Caco-2 (cell line): ENCODE results near the gene ZNF552. TPM values are rescaled to one million over a fixed set of nuclear protein-coding genes. Genes with fewer than 3 reads are reported as not detected.
"Not testable (repeated sequence)": the region's sequence is repeated elsewhere in the genome, so short reads cannot be mapped to it uniquely, and the experiment has no call there.

Source experiments
- Bru-seq: library from RNA; stranded (reverse); fragments of 400-500 nt; gene quantifications from one replicate; lab custom pipeline; 2021; lab: Mats Ljungman, UMichigan
- BruChase-seq, 2 experiments: library from RNA; stranded (reverse); fragments of 400-500 nt; gene quantifications; one replicate each; lab custom pipeline; 2021; lab: Mats Ljungman, UMichigan
- BruUV-seq: library from RNA; stranded (reverse); fragments of 400-500 nt; replicated peaks from 2 replicates; lab custom pipeline; 2021; lab: Mats Ljungman, UMichigan
- CTCF ChIA-PET: fragments of 300-600 bp; sonication (Branson Sonifier 250); formaldehyde crosslinking; loops from one replicate; lab custom pipeline; 2022; ENCODE audit warnings: antibody characterized with exemption; lab: Charles Lee
- POLR2A ChIA-PET: fragments of 300-600 bp; sonication (Branson Sonifier 250); formaldehyde crosslinking; loops from one replicate; lab custom pipeline; 2022; ENCODE audit warnings: antibody characterized with exemption; lab: Charles Lee
- DNase-seq, 2 experiments: peaks; one replicate each; pipeline versions ENCODE4 v3.0.0 to v3.0.0-alpha.2; 2020 to 2022
- H3K27me3 ChIP-seq: replicated peaks from 2 replicates; pipeline ENCODE4 v1.6.0; 2011; ENCODE audit warnings: low read length; ENCODE audit not compliant: control insufficient read depth, insufficient read depth
- H3K36me3 ChIP-seq: 2 replicates; pipeline ENCODE4 v1.5.1; 2011; ENCODE audit warnings: low read length; ENCODE audit not compliant: control insufficient read depth, insufficient read depth
- H3K4me1 ChIP-seq: fragments of 250-450 bp; sonication (Bioruptor Pico); 2 replicates; pipeline ENCODE4 v1.5.1; 2020; ENCODE audit warnings: mild to moderate bottlenecking
- H3K4me3 ChIP-seq: 2 replicates; pipeline ENCODE4 v1.5.1; 2011; ENCODE audit warnings: low read depth, mild to moderate bottlenecking, control low read depth, low read length
- H3K9me3 ChIP-seq: fragments of 250-450 bp; sonication (Bioruptor Pico); 2 replicates; pipeline ENCODE4 v1.5.1; 2020; ENCODE audit warnings: mild to moderate bottlenecking, moderate library complexity
- H3K27ac Mint-ChIP-seq: one replicate; pipeline ENCODE4 v1.8.0; 2022; ENCODE audit warnings: mixed read lengths; ENCODE audit not compliant: unreplicated experiment
- H3K27me3 Mint-ChIP-seq: one replicate; pipeline ENCODE4 v1.8.0; 2022; ENCODE audit warnings: mixed read lengths; ENCODE audit not compliant: insufficient read depth, unreplicated experiment
- H3K36me3 Mint-ChIP-seq: one replicate; pipeline ENCODE4 v1.8.0; 2022; ENCODE audit warnings: mild to moderate bottlenecking, mixed read lengths; ENCODE audit not compliant: insufficient read depth, unreplicated experiment
- H3K4me1 Mint-ChIP-seq: one replicate; pipeline ENCODE4 v1.8.0; 2022; ENCODE audit warnings: low read depth, mixed read lengths; ENCODE audit not compliant: unreplicated experiment
- H3K4me3 Mint-ChIP-seq: one replicate; pipeline ENCODE4 v1.8.0; 2022; ENCODE audit warnings: mild to moderate bottlenecking, moderate library complexity, mixed read lengths; ENCODE audit not compliant: unreplicated experiment
- H3K9me3 Mint-ChIP-seq: one replicate; pipeline ENCODE4 v1.8.0; 2022; ENCODE audit warnings: mixed read lengths; ENCODE audit not compliant: unreplicated experiment
- CTCF ChIP-seq, 2 experiments: fragments of 200-600 bp in 1 of 2; IDR thresholded peaks; 1 replicate in 1 of 2; 2 replicates in 1 of 2; pipeline versions ENCODE4 v1.5.1 to v1.8.0; 2011 to 2022; ENCODE audit warnings: antibody characterized with exemption in 1 of 2, control low read depth in 1 of 2, inconsistent platforms in 1 of 2, low read depth in 1 of 2, low read length in 1 of 2, mild to moderate bottlenecking in 1 of 2, moderate library complexity in 1 of 2; ENCODE audit not compliant: insufficient read depth in 1 of 2, severe bottlenecking in 1 of 2, unreplicated experiment in 1 of 2
- intact Hi-C: fragments of 100-400 bp; cut with micrococcal nuclease; formaldehyde crosslinking; loops from one replicate; pipeline ENCODE4 v1.10.0; 2022; ENCODE audit not compliant: unreplicated experiment
- long read RNA-seq: library from polyadenylated mRNA; stranded (forward); transcript quantifications from one replicate; pipeline ENCODE4 v2.0.0, GENCODE V29; 2022
- total RNA-seq: library from RNA; stranded (reverse); gene quantifications from 2 replicates; pipeline ENCODE4 v1.2.3, GENCODE V29; 2022

The ZNF552 gene
- 38.6 and 48.2 TPM in 2 replicates for total RNA-seq
- Bru-seq, nascent RNA = percentile 96 among the genes with signal in this experiment
- BruChase-seq, experiment 1, labeled RNA remaining after a 2-hour chase = percentile 96 among the genes with signal in this experiment
- BruChase-seq, experiment 2, labeled RNA remaining after a 6-hour chase = percentile 90 among the genes with signal in this experiment
- long read RNA-seq, transcript ZNF552-201 (3 exons, 2,352 nt) = major isoform, 16 of 31 reads
- long read RNA-seq, partial matches to known transcripts = 0 of 31 reads
- long read RNA-seq, other reads (novel, unspliced or antisense) = 13 of 31 reads

GRCh38 chr19:57814505-57815246 is at the start of gene ZNF552:
TSS of gene ZNF552 (minus strand) at chr19:57814913. CDS start at chr19:57814743, 170 bp downstream.
- H3K9me3 ChIP-seq = no peaks in the 10 kb centered on the region
- H3K9me3 Mint-ChIP-seq = no peaks in the 10 kb centered on the region
- peak in 1 of 2 experiments; percentile 24 for TF ChIP-seq CTCF (IDR thresholded peaks at IDR 0.05; ENCODE audit: insufficient read depth in 1 of 2, low read depth in 1 of 2, low read length in 1 of 2, severe bottlenecking in 1 of 2, unreplicated experiment in 1 of 2)
- POLR2A ChIA-PET = interaction anchor here (0.6 to 1.4 kb wide), 6 partner anchors 36 to 257 kb away, joined by 3 to 11 read pairs (median 5); partner anchors contain the start of genes ZNF417, ZNF551 and ZNF776
- peaks cover 77% of the 10 kb centered on the region for H3K36me3 Mint-ChIP-seq
- intact Hi-C loops = loop anchor here (2.0 to 10.0 kb wide), 4 partner anchors 34 to 237 kb away; partner anchors contain the start of genes ZNF416, ZNF417, ZNF587 and ZNF776
- H3K27me3 ChIP-seq = no peaks in the 10 kb centered on the region
- no peaks in the 10 kb centered on the region for H3K27me3 Mint-ChIP-seq
- no TSS peak for BruUV-seq
- H3K4me1 Mint-ChIP-seq = peaks cover 56% of the 10 kb centered on the region
- H3K4me1 ChIP-seq = peaks cover 58% of the 10 kb centered on the region
- CTCF ChIA-PET = interaction anchor here (0.6 to 1.2 kb wide), 2 partner anchors 35 to 49 kb away, joined by 3 to 4 read pairs; partner anchors contain the start of gene ZNF587
- peak within 1 kb of the TSS; percentile 91 for H3K4me3 ChIP-seq
- H3K4me3 Mint-ChIP-seq = peak within 1 kb of the TSS; percentile 97
- H3K27ac Mint-ChIP-seq = peak within 1 kb of the TSS; percentile 99
- peaks cover 2% of the 10 kb centered on the region; the same call in 1 of the 2 replicates for H3K36me3 ChIP-seq
- DNase-seq = peak; percentile 90 to 94

GRCh38 chr19:57862351-57862750 is 47.6 kb upstream of the ZNF552 start:
- not testable (repeated sequence) for BruUV-seq

GRCh38 chr19:57854117-57854516 is 39.4 kb upstream of the ZNF552 start:
- H3K4me3 Mint-ChIP-seq, H3K4me3 ChIP-seq, CTCF ChIA-PET, intact Hi-C loops, H3K9me3 ChIP-seq, H3K9me3 Mint-ChIP-seq, DNase-seq, BruUV-seq, H3K36me3 ChIP-seq, H3K27ac Mint-ChIP-seq, H3K27me3 ChIP-seq, H3K27me3 Mint-ChIP-seq: not testable (repeated sequence)
- H3K4me1 Mint-ChIP-seq = peaks cover 17% of the 10 kb centered on the region
- POLR2A ChIA-PET = interaction anchor here (0.6 kb wide), 1 partner anchor 8 kb away, joined by 3 read pairs; no protein-coding TSS in a partner anchor
- H3K4me1 ChIP-seq = peaks cover 12% of the 10 kb centered on the region
- H3K36me3 Mint-ChIP-seq = peaks cover 95% of the 10 kb centered on the region

More at GRCh38 chr19:57862351-57862750, 47.6 kb upstream of the ZNF552 start:
- CTCF ChIA-PET, H3K9me3 ChIP-seq, DNase-seq, H3K36me3 ChIP-seq, H3K4me1 ChIP-seq, H3K4me3 Mint-ChIP-seq, intact Hi-C loops, H3K27me3 ChIP-seq, H3K4me3 ChIP-seq, H3K27ac Mint-ChIP-seq, H3K9me3 Mint-ChIP-seq, H3K4me1 Mint-ChIP-seq, POLR2A ChIA-PET, H3K27me3 Mint-ChIP-seq: not testable (repeated sequence)
- peaks cover 96% of the 10 kb centered on the region for H3K36me3 Mint-ChIP-seq

- peaks cover 17% of the 10 kb centered on the region for H3K4me1 Mint-ChIP-seq
- CTCF ChIA-PET = interaction anchor here (0.6 kb wide), 1 partner anchor 33 kb away, joined by 4 read pairs; no protein-coding TSS in a partner anchor
- peak overlapping the region; percentile 99 for H3K4me3 Mint-ChIP-seq
- H3K27me3 Mint-ChIP-seq, POLR2A ChIA-PET, BruUV-seq, H3K9me3 Mint-ChIP-seq, H3K36me3 ChIP-seq, H3K9me3 ChIP-seq, intact Hi-C loops, H3K4me3 ChIP-seq, H3K27me3 ChIP-seq: not testable (repeated sequence)
- peaks cover 88% of the 10 kb centered on the region for H3K36me3 Mint-ChIP-seq
- peak overlapping the region; percentile 99 for H3K27ac Mint-ChIP-seq
- peak; percentile 34 to 49 for DNase-seq
- peaks cover 12% of the 10 kb centered on the region for H3K4me1 ChIP-seq
Measured at GRCh38 chr19:57851812-57852603, 37.3 kb upstream of the ZNF552 start.
